HPDE6-E6E7 (cell line): Measurements from ENCODE around the gene SIVA1.
"Not testable (repeated sequence)": the region's sequence is repeated elsewhere in the genome, so short reads cannot be mapped to it uniquely, and the experiment has no call there.

Experiments
- DNase-seq: peaks from one replicate; pipeline ENCODE4 v3.0.0; 2011; ENCODE audit warnings: missing footprints; ENCODE audit errors: extremely low spot score

SIVA1 gene

GRCh38 chr14:104734991-104735779 lies 17.8 kb upstream of the SIVA1 start:
- no peak for DNase-seq

- no peak for DNase-seq
Measured at GRCh38 chr14:104735830-104736642, 16.9 kb upstream of the SIVA1 start.

GRCh38 chr14:104738375-104739019 lies 14.4 kb upstream of the SIVA1 start:
- DNase-seq: no peak

GRCh38 chr14:104739026-104739425 lies 13.9 kb upstream of the SIVA1 start:
- DNase-seq: no peak

GRCh38 chr14:104739546-104740516 lies 13.1 kb upstream of the SIVA1 start:
- DNase-seq: no peak

- no peak for DNase-seq
Measured at GRCh38 chr14:104741108-104741802, 11.7 kb upstream of the SIVA1 start.

GRCh38 chr14:104741803-104742251 lies 11.1 kb upstream of the SIVA1 start:
- no peak for DNase-seq

GRCh38 chr14:104742586-104743455 lies 10.1 kb upstream of the SIVA1 start:
- no peak for DNase-seq

GRCh38 chr14:104743461-104744380 lies 9.2 kb upstream of the SIVA1 start:
- DNase-seq: no peak

GRCh38 chr14:104744484-104744883 lies 8.5 kb upstream of the SIVA1 start:
- DNase-seq: no peak

- DNase-seq: no peak
Measured at GRCh38 chr14:104745431-104745830, 7.5 kb upstream of the SIVA1 start.

- DNase-seq: no peak
Measured at GRCh38 chr14:104746071-104746545, 6.8 kb upstream of the SIVA1 start.

GRCh38 chr14:104746934-104747481 lies 5.9 kb upstream of the SIVA1 start:
- DNase-seq: peak; percentile 65

GRCh38 chr14:104747876-104748275 lies 5.1 kb upstream of the SIVA1 start:
- DNase-seq: no peak

GRCh38 chr14:104749111-104749649 lies 3.8 kb upstream of the SIVA1 start:
- peak; percentile 79 for DNase-seq

- DNase-seq: no peak
Measured at GRCh38 chr14:104750056-104750752, 2.7 kb upstream of the SIVA1 start.

- DNase-seq: not testable (repeated sequence)
Measured at GRCh38 chr14:104750753-104751057, 2.2 kb upstream of the SIVA1 start.
